ENCODE measurements around the gene RXFP2.
A peak's percentile ranks its signal among the peaks of the same experiment; 100 is the strongest.

The RXFP2 gene, protein sequence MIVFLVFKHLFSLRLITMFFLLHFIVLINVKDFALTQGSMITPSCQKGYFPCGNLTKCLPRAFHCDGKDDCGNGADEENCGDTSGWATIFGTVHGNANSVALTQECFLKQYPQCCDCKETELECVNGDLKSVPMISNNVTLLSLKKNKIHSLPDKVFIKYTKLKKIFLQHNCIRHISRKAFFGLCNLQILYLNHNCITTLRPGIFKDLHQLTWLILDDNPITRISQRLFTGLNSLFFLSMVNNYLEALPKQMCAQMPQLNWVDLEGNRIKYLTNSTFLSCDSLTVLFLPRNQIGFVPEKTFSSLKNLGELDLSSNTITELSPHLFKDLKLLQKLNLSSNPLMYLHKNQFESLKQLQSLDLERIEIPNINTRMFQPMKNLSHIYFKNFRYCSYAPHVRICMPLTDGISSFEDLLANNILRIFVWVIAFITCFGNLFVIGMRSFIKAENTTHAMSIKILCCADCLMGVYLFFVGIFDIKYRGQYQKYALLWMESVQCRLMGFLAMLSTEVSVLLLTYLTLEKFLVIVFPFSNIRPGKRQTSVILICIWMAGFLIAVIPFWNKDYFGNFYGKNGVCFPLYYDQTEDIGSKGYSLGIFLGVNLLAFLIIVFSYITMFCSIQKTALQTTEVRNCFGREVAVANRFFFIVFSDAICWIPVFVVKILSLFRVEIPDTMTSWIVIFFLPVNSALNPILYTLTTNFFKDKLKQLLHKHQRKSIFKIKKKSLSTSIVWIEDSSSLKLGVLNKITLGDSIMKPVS

DNA sequence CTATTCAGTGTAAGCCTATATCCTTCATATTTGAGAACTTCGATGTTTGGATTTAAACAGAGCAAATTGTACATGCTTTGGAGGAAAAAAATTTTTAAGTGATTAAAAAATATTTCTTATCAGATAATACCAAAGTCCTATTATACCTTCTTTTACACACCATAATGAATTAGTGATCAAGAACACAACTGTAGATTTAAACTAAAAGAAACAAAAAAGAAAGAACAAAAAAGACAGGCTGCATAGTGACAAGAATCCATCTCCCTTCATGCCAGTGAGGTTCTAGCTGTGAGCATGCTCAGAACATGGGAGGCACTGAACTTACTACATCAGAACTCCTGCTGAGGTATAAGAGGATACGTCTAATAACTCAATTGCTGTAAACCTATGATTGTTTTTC is at the start of gene RXFP2:
RXFP2 (plus strand) TSS at position 301 of the 400 bp plus-strand sequence; CDS start at position 388, 87 bp downstream.
- no peak for DNase-seq

DNA sequence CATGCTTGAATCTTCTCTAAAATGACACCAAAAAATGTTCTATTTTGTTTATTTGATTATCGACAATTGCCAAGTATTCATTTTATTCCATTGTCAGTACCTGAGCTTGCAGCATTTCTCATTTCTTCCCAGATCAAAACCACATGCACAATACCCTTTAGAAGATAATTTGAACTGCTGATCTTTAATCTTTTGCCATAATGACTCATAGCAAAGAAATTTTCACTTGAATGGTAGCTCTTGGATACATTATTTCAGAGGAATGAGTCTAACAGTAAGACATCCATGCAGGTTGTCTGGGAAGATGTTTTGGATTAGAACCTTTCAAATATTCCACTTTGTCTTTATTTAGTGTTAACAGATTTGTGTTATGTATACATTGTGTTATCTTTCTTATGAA is 42.0 kb upstream of the RXFP2 start:
- DNase-seq: no peak

DNA sequence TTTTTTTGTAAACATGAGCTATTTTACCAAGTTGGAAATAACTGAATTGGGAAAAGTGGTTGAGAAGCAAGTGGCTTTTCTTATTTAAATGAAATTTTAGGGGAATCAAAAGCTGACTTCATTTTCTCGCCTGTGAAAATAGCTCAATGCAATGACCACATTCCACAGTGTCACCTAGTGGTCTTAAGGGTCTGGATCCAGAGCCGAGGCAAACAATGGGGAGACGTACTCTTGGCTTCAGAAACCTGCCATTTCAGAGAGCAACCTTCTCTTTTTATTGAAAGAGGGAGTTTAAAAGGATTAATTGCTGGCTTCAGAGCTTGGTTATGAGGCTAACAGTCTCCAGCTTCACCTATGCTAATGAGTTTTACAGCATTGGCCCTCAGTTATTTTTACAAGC is 39.7 kb upstream of the RXFP2 start:
- no peak for DNase-seq

DNA sequence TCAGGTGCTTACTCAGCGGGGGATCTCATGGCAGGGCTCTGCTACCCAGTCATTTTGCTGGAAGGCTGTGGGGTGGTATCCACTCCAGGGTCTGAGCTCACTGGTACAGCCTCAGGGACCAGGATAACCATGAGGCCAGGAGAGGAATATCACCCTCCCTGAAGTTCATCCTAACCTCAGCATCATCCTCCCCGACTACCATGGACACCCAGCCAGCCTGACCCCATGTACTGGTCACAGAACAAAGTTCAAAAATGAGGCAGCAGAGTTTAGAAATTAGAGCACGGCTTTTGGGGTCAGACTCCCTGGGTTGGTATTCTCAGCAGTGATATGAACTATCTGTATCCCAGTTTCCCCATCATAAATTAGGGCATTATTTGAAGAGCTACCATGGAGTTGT is 35.5 kb upstream of the RXFP2 start:
- DNase-seq: no peak

DNA sequence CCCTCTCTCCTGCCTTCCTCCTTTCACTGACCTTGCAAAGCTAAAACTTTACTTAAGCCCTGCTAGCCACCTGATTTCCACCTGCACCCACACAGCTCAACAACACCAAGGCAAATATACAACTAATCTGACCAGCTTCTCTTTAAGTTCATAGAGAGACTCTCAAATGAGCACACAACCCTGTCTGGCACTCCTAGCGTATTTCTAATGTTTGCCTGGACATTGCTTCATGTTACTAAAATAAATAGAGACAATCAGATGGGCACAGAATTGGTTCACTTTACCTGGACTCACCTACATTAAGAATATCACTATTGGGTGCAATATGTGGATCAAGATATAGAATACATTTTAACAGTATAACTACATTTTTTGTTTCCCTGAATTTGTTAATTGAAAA is 33.2 kb upstream of the RXFP2 start:
- no peak for DNase-seq

DNA sequence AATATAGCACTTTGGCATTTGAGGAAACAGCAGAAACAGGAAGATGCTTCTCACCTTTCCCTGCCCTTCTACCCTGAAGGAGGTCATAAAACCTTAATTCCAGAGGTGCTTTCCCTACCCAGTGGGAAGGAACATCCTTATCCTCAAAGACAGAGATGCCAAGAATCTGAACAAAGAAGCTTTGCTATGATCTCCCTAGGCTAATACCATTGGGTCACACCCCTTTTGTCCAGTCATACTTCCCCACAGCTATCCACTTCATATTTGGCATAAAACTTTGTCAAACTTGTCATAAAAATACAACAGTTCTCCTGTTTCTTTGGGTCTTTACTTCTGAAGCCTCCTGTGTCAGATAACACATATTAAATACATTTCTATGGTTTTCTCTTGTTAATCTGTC is 21.7 kb upstream of the RXFP2 start:
- DNase-seq: no peak

DNA sequence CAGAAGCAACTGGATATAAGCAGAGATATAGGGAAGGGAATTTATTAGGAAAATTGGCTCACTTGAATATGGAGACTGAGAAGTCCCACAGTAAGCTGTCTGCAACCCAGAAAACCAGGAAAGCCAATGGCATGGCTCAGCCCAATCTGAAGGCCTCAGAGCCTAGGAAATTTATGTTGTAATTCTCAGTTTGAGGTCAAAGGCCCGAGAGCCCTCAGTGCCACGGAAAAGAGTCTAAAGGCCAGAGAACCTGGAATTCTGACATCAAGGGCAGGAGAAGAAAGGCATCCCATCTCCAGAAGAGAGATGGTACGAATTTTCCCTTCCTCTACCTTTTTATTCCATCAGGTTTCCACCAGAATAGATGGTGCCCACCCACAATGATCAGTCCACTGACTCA is 20.1 kb upstream of the RXFP2 start:
- no peak for DNase-seq

DNA sequence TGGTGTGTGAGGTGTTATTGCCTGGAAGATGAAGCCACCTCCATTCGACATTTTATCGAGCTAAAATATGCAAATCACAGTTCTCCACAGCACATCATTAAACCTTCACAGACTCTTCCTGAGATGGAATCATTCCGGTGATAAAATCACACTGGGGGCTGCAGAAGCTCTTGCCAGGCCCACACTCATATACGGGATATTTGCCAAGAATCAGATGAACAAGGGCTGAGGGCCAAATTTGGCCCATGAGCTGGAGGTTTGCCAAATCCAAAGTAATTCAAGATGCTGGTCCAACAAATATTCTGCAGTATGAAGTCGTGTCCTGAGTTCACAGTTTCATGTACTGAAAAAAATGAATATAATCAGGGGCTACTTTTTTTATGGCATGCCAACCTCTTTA is 16.7 kb upstream of the RXFP2 start:
- no peak for DNase-seq

DNA sequence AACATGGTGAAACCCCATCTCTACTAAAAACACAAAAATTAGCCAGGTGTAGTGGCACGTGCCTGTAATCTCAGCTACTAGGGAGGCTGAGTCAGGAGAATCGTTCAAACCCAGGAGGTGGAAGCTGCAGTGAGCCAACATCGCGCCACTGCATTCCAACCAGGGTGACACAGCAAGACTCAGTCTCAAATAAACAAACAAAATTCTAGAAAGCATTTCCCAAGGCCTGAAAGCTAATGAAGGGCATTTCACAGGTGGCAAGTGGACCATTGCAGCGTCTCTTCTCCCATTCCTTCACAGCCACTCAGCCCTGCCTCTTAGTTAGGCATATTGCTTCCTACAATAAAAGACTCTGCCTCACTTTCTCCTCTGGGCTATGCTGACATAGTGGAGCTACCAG is 13.5 kb upstream of the RXFP2 start:
- DNase-seq: no peak

DNA sequence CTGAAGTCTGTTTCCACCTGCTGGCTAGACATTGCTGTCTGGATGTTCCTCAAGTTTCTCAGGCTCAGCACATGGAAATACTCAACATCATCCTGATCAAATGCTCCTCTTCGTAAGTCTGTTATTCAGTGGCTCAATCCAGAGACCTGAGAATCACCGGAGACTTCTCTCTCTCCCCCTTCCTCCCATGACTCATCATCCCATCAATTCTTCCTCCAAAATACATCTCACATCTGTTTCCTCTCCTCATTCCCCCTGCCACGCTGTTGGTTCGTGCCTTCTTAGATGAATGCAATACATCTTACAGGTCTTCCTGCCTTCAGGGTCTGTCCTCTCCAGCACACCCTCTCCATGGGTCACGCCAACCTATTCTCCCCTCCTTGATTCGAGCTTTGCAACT is 7.4 kb upstream of the RXFP2 start:
- no peak for DNase-seq

DNA sequence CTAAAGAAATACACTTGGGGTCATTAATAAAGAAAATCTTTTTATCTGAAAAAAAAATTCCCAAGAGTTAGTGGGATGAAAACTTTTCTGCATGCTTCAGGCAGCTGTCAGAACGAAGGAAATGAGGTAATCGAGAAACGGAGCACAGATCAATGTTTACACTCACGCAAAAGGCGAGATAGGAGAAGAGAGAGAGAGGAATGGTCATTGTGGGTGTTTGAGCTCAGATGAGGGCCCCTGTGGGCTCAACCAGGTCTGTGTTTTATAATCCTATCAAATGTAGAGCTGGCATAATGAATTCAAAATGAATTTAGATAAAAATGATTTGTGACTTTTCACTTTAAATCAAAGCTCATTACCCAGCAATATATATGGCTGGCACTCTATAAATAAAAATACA is 6.3 kb upstream of the RXFP2 start:
- DNase-seq: no peak

DNA sequence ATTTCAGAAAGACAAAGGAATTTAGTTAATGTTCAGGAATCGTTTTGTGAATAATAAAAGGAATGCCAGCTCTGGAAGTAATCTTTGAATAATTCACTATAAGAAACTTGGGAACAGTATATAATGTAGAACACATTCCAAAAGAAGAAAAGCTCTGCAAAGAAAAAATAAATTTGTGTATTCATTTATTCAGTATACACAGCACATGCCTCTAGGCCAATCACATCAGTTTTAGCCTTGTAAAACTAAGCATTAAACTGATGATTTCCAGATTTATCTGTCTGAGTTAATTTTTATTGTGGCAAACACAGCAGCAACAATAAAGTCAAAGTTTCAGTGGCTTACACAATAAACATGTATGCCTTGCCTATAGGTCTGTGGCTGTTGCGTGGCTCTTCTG is 5.7 kb upstream of the RXFP2 start:
- DNase-seq: no peak

DNA sequence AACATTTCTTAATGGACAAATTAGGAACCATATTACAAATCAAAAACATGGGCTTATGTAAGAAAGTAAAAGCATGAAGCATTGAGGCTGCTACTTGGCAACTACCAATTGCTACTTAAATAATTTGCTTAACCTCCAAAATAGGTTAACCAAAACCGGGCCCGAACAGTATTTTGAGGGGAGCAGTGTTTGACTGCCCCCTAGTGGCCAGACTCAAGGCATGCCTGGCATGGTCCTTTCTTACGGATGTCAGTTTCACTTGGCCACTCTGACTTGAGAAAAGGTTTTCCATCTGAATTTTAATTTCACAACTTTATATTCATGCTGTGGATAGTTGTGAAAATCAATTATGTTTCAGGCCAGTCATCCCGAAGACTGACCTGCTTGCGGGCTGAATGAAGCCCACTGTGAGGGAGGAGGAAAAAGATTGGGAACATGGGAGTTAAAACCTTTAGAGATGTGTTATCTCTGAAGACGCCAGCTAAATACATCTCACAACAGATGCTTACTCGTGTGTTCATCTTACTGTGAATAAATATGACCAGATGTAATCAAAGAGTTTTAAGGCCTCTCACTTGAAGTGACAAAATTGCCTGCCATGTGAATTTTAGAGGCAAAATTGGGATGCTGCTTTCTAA is 2.9 kb downstream of the RXFP2 start:
- peak; percentile 6 for DNase-seq

DNA sequence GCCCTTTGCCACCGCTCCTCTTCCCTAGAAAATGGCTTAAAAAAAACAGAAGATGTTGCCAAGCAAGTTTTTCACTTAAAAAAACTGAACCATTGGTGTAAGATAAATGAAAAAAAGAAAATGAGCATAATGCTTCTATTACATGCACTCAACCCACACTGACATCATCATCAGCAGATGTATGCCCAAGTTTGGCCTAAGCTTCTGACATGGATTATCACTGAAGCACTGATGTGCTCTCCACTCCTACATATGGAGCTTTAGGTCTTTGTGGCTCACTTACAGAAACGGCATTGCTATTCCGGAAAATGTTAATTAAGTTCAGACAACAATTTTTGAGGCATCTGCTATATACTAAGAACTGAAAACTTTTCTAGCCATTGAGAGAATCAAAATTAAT is 8.0 kb downstream of the RXFP2 start:
- no peak for DNase-seq

DNA sequence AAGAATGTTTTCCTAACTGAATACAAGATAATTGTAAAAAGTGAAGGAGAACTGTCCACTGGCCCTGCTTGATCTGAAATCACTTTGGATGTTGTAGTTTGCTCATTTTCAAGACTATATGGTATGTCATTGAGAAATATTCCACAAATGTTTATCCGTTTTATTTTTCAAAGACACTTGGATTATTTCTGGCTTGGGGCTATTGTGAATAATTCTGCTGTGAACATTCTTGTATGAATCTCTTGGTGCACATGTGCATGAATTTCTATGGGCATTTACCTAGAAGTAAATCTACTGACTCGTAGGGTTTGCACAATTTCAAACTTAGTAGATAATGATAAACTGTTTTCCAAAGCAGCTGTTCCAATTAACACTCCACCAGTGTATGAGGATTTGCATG is 8.6 kb downstream of the RXFP2 start:
- no peak for DNase-seq

DNA sequence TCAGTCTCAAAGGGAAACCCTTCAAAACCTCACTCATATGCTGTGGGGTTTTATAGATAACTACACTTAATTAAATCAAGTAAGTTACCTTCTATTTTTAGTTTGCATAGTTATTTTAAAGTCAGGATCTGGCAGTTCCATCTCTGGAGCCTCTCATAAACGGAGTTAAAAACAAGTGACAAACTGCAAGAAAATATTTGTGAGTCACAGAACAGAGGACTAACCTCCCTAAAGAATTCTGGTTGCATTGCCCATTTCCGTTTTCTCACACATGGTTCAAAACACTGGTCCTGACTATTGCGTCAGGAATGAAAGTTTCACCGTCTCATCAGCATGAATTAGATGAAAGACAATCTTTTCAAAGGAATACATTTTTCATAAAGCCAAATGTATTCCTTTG is 10.6 kb downstream of the RXFP2 start:
- no peak for DNase-seq

DNA sequence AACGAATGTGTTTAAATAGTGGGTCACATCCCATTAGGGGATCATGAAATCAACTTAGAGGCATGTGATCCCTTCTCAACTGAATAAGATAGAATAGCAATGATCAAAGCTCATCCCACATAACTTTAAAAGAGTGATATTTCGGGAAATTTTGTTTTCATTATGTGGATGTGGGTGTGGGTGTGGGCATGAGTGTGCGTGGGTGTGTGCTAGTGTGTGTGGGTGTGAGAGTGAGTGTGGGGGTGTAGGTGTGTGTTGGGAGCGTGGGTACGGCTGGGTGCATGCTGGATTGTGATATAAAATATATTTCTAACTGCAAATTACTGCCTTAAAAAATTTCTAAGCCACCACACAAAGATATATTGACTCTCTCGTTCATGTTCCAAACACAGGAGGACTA is 15.9 kb downstream of the RXFP2 start:
- DNase-seq: no peak

DNA sequence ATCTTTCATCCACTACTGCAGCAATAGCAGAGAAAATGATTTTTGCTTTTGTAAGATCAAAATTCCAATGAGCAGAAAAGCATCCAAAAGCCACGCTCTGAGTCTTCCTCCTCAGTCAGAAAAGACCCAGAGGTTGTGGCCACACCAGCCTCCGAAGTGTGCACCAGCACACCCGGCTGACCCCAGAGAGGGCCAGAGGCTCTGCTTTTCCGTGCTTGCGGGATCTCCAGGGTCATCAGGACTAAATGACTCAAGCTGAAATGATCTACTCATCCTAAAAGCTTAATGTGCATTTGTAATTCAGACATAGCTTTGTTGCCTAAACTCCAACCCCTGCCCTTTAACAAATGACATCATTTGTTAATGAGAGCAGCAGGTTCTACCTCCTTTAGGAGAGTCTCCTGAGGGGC is 16.5 kb downstream of the RXFP2 start:
- DNase-seq: no peak

DNA sequence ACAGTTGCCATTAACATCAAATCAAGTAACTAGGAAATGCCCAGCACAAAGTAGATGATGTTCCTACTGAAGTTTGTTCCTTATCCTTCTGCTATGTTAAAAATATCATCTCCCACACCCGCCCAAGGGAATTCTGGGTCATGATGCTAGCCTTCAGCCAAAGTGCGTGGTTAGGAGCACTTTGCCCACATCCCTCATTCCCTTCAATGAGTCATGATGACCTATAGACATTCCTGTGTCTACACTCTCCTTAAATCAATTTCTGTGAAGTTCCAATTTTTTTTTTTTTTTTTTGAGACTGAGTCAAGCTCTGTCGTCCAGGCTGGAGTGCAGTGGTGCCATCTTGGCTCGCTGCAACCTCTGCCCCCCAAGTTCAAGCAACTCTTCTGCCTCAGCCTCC is 17.0 kb downstream of the RXFP2 start:
- no peak for DNase-seq

DNA sequence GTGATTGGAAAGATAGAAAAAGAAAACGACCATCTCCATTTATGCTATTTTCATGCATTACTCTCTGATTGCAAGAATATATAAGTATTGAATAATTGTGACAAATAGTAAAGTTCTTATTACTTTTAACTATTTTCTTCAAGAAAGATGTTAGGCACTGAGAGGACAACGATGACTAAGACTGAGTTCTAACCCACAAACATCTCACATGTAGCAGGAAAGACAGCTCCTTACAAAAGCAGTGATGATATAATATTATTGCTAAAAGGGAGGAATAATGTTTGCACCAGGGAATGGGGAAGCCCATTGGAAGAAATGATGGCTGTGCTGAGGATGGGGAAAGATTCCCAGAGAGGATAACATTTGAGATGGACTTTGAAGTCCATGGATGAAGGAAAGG is 22.6 kb downstream of the RXFP2 start:
- DNase-seq: no peak

DNA sequence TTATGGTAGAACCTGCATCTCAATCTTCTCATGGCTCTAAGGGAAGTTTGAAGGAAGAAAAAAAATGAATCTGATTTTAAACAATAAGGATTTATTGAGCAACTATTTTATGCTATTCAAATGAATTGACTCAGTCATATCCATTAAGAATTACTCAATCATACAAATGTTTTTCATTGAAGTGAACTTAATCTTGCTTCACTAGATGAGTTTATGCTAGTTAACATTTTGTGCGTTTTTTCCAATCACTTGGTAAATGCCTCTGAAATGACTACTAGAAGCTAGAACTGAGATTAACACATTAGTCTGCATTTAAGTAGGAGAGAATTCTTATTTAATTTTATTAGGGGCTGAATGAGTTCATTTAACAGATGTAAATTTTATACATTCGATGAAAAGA is 25.2 kb downstream of the RXFP2 start:
- DNase-seq: no peak

DNA sequence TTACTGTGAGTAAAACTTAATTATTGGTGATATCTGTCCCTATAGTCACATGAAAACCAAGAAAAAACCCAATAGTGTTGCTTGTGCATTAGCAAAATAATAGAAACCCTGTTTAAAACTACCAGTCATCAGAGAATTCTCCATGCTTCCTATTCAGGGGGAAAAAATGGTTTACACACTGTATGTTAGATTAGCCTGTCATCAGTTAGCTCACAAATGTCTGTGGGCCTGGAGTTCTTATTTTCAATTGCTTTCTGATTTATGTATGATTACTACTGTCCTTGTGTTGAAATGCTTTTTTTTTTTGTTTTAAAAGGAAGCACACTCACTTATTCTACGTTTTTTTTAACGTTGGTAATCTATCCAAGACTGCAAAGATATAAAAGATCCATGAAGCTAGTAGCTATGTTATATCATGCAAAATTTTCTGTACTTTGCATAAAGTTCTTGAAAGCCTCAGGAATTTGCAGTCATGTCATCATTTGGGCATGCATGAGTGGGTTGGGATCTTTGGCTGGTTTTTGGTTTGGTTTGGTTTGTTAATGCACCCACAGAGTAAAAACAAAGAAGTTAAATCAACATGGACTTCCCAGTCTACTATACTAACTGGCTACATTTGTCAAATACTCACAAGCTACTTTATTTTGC is 25.9 kb downstream of the RXFP2 start:
- no peak for DNase-seq

DNA sequence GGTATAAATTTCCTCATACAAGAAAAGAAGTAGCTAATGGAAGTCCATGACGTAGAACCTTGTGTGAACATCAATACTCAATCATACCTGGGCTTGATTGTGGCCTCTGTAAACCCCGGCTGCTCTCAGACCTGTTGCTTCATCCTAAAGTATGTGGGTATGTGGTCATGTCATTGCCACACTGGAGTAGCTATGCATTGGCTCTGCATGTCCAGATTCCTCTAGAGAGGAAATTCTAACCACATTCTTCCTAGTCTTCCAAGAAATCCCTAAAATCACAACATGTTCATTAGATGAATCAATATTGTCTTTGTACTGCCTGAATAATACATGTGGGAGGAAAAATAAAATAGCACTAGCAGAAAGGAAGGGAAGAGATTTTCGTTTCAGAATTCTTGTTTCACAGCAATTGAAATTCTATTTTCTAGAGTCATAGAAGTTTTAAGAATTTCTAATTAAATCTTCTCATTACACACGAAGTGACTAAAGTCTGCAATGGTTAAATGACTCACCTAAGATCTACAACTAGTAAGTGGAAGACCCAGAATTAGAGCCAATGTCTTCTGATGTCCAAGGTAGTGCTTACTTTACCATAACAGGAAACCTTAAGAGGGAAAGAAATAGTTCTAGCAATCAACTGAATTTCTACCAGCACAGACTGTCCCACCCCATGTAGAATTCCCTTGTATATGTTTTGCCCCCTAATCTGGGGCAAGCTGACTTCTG is 28.0 kb downstream of the RXFP2 start:
- no peak for DNase-seq
